NCI-H1105 treated with DMSO at 0.1 percent for 48 hours (cell line): ENCODE data around the gene NFATC1.
"Not testable (repeated sequence)": the region's sequence is repeated elsewhere in the genome, so short reads cannot be mapped to it uniquely, and the experiment has no call there.

Experiments
- DNase-seq: peaks from one replicate; lab custom pipeline; 2025; lab: John Stamatoyannopoulos, UW

Gene NFATC1

DNA sequence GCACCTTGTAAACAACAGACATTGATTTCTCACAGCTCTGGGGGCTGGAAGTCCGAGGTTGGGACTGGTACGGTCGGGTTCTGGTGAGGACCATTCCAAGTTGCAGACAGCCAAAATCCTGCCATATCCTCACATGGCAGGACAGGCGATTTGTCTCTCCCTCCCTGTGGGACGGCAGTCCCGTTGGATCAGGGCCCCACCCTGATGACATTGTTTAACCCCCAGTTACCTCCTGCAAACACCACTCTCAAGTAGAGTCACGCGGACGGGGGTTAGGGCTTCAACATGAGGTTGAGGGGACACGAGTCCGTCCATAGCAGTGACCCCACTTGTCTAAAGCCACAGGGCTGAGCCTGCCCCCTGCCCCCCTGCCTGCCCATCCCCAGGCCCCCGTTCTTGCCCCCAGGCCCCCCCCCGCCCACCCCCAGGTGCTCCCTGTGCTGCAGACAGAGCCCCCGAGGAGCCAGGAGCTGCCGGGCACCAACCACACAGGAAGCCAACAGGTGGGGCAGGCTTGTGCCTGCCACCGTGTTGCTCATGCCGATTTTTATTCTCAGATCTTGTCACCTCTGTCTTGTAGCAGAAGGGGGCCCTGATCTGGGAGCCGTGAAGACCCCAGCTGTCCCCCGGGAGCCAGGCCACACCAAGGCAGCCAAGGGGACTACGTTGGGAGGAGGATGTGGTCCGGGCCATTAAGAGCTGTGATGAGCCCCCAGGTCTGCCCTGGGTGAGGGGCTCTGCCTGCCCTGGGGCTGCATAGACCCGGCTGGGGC, 82.2 kb downstream of the NFATC1 start:
- no peak for DNase-seq

DNA sequence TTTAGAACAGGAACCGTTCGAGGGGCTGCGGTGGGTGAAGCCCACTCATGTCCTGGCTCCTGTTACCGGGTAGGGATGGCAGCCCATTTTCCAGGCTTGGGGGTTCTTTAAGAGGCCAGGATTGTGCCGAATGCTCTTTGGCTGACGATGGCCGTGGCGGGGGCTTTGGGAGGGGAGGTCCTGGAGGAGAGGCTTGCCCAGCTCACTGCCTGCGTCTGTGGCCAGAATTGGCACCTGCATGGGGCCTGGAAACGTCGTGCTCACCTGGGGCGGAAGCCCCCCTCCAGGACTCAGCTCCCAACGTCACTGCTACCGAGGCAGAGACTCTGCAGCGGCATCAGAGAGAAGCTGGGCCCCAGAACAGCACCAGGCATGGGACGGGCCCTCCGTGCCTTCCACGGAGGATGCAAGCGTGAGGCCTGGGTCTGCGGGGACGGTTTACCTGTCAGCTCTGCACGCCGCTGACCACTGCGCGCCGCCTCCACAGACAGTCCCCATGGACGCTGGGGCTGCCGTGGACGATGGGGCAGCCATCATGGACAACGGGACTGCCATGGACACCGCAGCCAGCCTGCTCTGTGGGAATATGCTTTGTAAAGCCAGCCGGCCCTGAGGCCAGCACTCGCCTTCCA, 82.9 kb downstream of the NFATC1 start:
- DNase-seq = no peak

DNA sequence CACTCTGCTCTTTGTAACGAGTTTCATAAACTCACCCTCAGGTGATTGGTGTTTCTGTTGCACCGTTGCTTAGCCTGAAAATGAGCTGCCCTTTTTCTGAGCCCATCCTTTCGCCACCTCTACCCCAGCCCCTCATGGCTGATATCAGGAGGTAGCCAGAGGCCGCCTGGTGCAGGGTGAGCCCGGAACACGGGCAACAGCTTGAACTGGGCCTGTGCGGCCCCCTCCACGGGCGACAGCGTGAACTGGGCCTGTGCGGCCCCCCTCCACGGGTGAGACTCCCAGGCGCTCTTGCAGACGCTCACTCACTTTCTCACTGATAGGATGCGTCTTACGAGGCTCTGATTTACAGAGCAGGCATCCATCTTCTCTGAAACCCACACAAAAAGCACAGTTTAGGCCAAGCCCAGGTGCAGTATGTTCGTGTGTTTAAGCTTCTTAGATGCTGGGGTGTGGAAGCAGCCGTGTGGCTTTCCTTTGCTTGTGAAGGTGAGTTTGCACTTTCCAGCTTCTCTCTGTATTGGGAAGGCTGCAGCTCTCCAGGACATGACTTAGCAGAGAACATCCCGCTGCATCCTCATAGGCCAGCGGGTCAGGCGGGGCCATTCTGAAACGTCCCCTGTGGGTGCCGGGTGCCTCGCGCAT, 83.5 kb downstream of the NFATC1 start:
- DNase-seq = no peak

DNA sequence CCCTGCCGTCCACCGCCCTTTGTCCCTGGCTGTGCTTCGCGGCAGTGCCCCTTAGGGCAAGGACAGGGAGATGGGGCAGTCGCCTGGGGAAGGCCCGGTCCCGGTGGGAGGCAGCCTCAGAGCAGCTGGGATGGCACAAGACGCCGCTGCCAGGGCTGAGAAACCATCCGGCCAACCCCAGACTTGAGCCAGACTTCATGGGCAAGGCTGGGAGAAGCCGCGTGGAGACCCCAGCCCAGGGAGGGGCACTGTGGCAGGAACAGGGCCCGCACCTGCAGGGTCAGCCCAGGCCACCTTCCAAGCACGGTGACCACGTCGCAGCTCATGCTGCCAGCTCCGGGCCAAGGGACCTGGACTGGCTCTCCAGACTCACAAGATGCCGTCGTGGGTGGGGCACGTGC, 84.0 kb downstream of the NFATC1 start:
- DNase-seq = no peak

DNA sequence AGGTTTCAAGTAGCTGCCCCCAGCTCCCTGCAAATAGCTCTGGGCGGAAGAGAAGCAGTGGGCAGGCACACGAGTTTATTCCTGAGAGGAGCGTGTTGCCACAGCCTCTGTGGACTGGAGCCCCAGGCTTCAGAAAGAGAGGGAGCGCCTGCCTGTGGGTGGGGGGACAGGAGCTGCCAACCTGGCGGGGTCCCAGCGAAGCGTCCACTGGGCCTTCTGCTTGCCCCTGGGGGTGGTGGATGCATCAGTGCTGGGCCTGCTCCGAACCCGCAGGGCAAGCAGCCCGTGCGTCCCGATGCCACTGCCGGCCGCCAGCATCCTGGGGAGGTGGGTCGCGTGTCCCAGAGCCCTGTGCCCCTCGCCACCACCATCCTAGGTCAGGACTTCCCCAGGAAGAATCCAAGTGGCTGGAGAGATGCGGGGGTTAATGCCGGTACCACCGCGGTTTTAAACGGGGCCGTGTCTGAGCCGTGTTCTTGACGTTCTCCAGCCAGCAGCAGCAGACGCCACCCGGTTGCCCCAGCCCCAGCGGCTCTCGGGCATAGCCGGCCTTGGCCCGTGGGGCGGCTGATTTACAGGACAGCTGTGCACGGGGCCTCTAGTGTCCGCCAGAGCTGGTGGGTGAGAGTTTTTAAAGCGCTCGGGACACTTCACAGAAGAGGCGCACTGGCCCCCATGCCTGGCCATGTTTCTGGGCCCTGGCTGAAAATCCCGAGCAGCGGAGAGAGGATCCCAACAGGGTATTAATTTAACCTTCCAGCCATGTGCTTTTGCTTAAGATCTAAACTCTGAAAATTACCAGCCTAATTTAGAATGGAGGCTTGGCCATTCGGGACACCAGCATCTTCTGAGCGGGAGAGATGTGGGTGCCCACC, 84.7 kb downstream of the NFATC1 start:
- DNase-seq = no peak

DNA sequence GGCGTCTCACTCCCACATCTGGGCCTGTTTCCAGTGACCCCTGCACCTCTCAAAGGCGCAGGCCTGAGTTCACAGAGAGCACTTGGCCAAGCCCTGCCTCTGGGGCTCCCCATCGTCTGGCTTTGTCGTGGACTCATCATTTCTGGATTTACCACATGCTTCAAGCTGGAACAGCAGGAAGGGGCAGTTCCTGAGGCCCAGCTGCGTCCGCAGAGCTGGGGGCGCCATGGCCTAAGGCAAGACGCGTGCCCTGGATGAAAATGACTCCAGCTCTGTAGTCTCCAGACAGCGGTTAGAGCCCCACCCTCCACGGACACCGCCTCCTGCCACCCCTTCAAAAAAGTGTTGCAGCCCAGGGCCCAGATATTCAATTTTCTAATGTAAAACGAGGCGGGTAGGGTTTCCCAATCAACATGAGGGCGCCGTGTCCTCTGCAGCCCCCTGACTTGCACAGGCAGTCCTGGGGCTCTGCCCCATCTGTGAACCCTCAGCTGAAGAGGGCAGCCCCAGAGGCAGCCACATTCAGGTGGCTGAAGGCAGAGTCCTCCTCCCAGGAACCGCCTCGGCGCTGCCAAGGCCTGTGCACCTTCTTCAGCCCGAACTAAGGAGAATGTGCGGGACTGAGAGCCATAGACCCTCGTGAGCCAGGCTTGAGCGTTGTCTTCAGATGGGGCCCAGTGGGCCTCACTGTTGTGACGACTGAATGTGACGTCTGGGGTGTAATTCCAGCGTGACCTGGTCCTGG, 85.5 kb downstream of the NFATC1 start:
- DNase-seq = no peak

DNA sequence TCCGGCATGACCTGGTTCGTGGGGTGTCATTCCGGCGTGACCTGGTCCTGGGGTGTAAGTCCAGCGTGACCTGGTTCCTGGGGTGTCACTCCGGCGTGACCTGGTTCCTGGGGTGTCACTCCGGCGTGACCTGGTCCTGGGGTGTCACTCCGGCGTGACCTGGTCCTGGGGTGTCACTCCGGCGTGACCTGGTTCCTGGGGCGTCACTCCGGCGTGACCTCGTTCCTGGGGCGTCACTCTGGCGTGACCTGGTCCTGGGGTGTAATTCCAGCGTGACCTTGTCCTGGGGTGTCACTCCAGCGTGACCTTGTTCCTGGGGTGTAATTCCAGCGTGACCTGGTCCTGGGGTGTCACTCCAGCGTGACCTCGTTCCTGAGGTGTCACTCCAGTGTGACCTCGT, 87.7 kb downstream of the NFATC1 start:
- not testable (repeated sequence) for DNase-seq

DNA sequence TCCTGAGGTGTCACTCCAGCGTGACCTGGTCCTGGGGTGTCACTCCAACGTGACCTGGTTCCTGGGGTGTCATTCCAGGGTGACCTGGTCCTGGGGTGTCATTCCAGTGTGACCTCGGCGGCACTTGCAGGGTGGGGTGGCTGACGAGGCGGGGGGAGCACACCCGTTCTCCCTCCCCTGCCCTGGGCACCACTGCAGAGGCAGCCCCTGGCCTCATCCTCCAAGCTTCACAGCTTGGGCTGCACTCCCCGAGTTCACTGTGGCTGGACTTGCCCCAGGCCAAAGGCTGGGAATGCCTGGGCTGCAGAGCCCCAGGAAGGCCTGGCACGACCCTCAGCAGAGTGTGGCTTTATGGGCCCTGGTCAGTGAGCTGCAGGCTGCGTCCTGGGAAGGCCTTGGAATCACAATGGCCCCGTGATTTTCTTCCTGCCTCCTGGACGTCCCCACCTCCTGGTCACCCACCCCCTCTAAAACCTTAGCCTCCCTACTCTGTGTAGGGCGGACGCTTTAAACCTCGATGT, 88.3 kb downstream of the NFATC1 start:
- DNase-seq = no peak

DNA sequence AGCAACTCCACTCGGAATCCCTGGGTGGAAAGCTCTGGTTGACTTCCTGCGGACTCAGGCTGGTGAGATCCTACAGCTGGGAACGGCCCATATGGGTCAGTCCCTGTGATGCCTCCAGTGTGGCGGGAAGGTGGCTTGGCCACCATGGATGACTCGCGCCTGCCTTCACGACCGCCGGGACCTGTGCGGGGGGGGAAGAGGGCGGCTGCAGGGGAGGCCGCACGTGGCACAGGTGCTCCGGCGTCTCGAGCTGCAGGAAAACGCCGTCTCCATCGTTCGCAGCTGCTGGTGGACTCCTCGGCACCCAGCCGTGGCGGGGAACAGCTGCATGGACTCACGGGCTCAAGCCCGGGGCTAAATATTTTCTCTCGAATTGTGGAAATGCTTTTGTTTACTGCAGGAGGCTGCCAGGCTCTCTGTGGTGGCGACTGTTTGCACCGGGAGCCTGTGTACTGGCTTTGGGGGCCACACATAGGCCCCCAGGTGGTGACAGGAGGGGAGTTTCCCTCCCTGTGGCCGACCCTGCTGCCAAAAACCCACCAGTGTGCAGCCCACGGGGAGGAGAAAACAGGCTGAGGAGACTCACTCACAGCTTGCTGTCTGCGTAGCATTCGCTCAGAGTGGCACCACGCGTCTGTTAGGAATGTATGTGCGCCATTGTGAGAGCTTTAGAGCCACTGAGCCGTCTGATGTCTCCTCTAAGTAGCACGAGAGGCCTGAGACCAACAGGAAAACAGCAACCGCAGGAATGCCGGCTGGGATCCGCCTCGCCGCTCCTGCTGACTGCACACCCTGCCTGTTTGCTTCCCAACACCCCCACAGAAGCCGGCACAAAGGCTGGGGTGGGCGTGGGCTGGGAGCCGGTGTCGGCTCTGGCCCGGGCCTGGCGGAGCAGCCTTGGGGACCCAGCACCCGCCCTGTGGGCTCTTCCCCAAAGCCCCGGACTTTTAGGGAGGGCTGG, 89.2 kb downstream of the NFATC1 start:
- DNase-seq = no peak

DNA sequence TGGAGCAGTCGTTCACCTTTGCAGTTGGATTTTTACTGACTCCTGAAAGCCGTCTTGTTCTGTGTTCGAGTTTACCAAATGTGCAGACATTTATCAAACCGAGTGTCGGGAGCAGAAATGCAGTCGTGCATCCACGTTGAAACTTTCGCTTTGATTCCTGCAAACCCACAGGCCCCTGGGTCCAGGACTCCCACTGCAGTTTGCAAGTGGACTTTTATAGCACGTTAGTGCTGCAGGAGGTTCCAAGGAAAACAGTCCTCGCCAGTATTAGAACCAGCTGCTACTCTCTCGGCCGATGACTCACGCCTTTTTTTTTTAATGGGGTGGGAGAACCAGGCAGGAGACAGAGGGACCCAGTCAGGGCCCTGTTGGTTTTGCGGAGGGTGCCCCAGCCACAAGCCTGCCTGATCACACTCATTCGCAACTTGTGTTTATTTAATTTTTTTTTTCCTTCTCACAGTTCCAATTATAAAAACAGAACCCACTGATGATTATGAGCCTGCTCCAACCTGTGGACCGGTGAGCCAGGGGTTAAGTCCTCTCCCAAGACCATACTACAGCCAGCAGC, 90.1 kb downstream of the NFATC1 start:
- no peak for DNase-seq

DNA sequence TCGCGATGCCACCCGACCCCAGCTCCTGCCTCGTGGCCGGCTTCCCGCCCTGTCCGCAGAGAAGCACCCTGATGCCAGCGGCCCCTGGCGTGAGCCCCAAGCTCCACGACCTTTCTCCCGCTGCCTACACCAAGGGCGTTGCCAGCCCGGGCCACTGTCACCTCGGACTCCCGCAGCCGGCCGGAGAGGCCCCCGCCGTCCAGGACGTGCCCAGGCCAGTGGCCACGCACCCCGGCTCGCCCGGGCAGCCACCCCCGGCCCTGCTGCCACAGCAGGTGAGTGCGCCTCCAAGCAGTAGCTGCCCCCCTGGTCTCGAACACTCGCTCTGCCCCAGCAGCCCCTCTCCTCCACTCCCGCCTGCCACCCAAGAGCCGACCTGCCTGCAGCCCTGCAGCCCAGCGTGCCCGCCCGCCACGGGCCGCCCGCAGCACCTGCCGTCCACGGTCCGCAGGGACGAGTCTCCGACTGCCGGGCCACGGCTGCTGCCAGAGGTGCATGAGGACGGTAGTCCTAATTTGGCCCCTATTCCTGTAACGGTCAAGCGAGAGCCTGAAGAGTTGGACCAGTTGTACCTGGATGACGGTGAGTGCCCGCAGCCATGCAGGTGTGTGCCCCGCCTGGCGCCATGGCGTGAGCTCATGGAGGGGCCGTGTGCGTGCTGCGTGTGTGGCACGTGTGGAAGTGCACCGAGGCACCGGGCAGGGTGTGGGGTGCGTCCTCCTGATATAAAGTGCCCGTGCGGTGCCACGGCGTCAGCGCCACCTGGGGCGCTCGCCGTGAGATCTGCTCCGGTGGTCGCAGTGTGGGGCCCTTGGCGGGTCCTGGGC, 90.8 kb downstream of the NFATC1 start:
- DNase-seq = no peak

DNA sequence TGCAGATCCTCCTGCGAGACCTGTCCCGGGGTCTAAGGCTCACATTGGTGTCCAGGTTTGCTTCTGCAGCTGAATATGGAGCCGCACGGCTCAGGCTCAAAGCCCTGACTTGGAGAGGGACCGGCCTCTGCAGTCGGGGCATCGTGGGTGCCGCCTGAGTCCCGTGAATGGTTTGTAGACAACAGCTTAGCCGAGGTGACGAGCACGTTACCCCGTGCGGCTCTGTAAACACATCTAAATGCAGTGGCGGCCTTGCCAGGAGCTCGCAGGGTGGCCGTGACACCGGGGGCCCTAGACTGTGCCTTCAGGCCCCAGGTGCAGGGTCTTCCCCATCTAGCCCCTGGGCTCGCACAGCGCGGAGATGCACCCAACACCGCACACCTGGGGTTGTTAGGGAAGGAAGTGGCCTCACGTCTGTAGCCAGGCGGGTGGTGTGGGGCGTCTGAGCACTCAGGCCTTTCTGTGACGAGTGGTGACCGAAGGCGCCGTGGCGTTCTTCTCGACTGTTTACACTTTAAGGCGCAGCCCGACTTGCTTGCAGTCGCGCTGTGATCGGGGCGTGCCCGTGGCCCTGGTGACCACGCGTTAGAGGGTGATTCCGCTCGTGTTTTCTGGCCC, 91.6 kb downstream of the NFATC1 start:
- DNase-seq = no peak

DNA sequence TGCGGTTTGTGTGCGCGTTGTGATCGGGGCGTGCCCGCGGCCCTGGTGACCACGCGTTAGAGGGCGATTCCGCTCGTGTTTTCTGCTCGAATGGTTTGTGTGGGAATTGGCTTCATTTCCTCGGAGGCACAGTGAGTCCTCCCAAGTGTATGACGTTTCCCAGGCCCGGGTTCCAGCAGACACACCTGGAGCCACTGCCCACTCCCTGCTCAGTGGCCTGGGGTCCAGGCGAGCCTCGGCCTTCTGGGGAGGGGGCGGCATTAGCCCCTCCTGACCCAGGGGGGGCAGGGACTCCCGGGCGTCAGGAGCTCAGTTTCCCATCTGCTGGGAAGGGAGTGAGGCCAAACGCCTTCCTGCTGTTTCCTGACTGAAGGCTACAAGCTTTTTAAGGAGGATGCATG, 92.1 kb downstream of the NFATC1 start:
- DNase-seq = no peak

DNA sequence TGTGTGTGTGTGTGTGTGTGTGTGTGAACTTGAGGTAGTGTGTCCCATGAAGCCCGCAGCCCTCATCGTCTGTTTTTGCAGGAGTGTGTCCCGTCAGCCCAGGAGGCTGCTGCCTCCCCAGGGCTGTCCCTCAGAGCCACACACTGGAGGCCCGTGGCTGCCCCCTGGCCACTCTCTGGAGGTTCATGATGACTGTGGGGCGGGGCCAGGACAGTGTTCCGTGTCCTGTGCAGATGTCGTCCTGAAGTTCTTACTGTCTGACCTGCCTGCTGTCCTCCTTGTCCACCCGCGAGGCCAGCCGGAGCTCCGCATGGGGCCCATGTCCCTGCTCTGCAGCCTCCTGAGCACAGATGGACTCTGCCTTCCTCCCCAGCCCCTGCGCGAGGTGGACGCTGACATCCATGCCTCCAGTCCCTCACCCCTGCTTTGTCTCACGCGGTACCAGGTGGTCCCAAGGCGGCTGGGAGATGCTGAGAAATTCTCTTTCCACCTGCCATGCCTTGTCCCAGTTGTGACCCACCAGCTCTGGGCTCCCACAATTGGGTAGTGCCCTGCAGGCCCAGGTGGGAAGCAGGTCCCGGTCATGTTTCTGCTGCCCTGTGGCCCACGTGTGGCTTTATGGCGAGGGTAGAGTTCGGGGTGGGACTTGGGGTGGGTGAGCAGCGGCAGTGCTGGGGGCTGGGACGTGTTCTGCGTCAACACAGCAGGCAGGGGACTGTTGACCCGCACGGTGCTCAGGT, 92.8 kb downstream of the NFATC1 start:
- DNase-seq = no peak

DNA sequence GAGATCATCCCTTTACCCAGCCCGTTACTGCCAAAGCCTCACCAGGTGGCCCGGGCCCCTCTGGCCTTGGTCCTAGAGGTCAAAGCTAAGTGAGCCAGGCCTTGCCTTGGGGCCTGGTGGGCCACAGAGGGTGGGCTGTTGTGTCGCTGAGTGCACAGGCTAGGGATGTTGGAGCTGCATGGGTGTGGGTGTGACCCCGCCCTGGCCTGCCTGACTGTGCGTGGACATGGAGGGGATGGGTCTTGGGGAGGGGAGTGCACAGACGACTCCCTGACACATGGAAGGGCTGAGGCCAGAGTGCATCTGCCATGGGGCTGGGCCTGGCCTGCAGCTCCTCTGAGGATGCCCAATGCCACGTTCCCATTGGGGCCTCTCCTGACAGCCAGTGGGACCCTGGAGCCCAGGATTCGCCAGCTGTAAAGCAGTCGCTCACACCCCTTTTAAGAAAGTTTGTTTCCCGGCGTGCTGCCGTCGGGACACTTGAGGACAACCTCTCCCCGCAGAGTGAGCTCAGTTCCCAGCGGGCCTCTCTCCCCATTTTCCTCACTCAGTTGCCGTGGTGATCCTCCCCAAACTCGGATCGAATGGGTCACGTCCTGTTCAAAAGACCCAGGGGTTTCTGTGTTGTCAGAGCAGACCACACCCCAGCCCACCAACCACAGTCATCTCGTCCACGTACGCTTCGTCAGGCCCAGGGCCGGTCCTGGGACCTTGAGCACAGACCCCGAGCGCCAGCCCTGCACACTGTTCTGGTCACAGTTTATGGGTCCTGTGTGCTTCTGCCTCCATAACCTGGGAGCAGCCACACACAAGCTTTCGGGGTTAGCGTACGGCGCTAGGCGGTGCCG, 93.5 kb downstream of the NFATC1 start:
- DNase-seq = no peak

DNA sequence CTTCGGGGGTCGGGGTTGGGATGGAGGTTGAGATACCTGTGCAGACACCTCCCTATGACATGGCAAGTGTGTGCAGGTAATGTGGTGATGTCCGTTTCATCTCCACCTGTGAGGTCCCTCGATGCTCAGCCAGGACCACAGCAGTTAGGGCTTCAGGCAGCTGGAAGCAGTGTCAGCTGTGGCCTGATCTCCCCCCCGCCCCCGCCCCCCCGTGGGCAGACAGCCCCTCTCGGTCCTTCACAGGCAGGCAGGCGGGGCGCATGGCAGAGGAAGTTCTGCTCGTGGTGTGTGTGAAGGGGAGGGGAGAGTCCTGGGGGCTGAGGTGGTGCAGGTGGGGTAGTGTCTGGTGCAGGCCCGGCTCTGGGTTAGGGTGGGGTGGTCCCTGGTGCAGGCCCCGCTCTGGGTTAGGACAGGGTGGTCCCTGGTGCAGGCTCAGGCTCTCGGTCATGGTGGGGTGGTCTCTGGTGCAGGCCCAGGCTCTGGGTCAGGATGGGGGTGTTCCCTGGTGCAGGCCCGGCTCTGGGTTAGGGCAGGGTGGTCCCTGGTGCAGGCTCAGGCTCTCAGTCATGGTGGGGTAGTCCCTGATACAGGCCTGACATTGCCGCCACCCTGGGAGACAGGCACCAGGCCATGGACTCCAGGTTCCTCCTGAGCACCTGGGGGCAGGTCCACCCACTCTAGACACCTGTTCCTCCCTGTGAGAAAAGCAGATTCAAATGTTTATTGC, 94.3 kb downstream of the NFATC1 start:
- no peak for DNase-seq
